GM21423 (cell line): ENCODE results near the gene RHOJ.
"Not testable (repeated sequence)": the region's sequence is repeated elsewhere in the genome, so short reads cannot be mapped to it uniquely, and the experiment has no call there.

Experiments
- ATAC-seq: cut with Tn5 transposase; IDR thresholded peaks from one replicate; pipeline ENCODE4 v1.9.1; 2021; ENCODE audit warnings: mild to moderate bottlenecking, moderate library complexity; ENCODE audit not compliant: unreplicated experiment

The RHOJ gene

DNA sequence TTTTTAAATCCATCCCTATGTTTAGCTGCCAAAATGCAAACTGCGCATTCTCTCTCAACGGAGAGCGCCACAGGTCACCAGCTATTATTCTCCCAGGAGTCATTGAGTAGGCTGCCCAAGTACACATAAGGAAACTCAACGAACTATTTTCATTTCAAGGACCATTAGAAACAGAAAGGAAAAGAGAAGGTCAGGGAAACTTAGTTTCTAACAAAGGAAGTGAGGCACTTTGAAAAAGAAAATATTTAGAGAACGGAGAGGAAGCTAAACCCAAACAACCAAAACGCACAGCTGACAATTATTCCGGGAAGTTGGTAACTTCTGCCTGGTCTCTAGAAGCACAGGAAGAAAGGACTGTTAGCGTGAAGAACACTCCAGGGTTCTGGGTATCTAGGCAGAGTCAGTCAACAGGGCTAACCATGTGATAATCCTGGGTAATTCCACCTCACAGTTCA lies 91.0 kb downstream of the RHOJ start:
- ATAC-seq: no peak

DNA sequence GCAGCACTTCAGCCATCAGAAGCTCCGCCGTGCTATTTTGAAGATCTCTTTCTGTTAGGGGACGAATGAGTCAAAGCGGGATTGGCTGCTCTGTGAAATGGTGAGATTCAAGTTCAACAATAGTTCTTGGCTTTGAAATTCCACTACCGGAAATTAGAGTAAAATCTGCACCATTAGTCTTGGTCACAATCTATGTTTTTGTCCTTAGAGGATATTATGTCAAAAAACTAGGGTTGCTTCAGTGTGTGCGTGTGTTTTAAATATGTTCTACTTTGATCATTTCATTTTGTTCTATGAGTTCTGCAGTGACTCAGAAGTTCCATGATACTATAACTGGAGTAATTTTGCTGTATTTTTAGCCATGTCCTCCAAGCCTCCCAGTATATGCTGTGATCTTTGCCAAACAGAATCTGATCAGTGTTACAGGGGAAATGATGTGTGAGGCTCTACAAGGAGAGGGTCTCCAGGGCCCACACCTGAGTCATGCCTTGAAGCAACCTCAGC lies 91.9 kb downstream of the RHOJ start:
- ATAC-seq: no peak

DNA sequence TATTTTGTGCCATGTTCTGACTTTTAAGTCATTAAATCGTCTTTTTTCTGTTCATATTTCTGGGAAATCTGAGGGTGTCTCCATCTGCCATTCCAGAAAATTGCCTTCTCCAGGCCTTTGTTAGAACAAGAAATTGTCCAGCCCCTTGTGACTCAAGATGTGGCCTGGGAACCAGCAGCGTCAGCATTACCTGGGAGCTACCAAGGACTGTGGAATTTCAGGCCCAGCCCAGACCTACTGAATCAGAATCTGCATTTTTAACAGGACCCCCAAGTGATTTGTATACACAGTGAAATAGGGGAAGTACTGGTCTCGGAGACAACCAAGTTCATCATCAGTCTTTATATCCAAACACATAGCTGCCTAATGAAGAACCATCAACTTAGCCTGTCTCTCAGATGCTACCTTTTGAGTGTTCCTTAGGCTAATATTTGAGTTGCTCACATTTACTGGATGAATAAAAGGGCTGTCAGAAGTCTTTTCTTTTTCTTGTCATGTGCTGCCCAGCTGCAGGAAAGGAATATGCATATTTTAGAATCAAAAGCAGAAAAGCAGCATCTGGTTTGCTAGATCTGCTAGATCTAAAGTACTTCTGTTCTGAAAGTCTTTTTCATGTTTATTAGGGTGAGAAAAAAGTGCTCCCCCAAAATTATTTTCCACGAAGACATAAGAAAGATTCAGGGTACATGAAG lies 93.3 kb downstream of the RHOJ start:
- no peak for ATAC-seq

DNA sequence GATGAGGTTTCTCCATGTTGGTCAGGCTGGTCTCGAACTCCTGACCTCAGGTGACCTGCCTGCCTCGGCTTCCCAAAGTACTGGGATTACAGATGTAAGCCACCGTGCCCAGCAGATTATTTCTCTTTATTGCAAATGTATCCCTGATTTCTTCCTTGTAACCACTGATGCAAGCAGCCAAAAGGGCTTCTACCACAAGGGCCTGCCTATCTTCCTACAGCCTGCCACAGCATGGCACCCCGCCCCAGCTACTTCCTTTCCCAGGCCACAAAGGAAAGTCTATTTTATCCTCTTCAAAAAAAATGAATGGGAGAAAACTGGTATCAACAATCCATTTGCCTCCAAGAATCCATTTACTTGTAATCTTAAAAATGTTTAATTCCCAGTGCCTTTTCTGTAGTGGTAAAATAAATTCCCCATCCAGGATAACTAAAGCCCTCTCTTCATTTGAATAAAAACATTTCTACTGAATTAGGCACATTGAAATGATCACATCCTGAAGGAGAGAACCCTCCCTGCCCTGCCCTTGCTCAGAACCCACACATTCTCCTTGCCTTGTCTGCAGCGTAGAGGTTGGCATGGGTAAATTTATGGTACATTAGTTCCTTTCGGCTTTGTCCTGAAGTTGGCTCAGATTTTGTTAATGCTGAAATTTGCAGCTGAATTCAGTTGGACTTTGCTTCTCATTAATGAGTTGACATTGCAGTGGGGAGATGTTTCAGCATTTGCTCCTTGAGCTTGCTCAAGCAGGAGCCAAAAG lies 95.3 kb downstream of the RHOJ start:
- ATAC-seq: no peak

DNA sequence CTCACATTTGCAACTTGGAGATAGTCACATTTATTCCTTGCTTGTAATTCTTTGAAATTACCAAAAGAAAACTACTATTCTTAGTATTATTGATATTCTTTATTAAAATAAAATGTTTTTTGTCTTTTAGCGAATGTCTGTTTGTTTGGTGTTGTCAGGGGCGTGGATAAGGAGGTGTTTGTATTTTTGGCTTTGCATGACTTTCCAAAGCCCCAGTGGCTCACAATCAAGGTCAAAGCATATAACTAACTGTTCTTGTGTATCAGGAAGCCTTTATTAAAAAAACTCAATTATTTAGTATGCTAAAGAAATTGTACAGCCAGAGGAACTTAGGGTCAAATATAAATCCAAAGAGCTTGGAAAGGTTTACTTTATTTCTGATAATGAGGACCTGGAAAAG lies 96.6 kb downstream of the RHOJ start:
- no peak for ATAC-seq

DNA sequence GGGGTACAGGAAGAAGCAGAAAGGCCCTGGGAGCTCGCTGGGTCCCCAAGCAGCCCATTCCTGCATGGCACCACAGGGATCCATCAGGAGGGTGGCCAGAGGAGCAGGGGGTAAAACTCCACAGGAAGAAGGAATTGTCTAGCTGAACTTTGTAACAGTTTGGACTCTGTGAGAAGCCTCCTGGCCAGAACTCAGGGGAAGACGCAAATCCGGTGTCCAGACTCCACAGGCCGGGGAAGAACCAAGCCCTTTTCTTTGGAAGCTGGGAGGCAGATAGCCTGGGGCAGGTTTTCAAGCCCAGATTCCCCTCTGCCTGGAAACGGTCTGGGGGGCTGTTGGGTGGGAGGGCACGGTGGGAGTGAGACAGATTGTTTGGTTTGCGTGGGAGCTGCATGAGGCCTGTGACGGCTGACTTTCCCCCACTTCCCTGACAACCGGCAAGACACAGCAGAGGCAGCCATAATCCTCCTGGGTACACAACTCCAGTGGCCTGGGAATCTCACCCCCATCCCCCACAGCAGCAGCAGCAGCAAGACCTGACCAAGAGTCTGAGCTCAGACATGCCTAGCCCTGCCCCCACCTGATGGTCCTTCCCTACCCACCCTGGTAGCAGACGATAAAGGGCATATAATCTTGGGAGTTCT lies 97.8 kb downstream of the RHOJ start:
- no peak for ATAC-seq

DNA sequence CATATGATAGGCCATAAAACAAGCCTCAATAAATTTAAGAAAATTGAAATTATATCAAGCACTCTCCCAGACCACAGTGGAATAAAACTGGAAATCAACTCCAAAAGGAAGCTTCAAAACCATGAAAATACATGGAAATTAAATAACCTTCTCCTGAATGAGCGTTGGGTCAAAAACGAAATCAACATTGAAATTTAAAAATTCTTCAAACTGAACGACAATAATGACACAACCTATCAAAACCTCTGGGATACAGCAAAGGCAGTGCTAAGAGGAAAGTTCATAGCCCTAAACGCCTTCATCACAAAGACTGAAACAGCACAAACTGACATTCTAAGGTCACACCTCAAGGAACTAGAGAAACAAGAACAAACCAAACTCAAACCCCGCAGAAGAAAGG lies 100.2 kb downstream of the RHOJ start:
- not testable (repeated sequence) for ATAC-seq

DNA sequence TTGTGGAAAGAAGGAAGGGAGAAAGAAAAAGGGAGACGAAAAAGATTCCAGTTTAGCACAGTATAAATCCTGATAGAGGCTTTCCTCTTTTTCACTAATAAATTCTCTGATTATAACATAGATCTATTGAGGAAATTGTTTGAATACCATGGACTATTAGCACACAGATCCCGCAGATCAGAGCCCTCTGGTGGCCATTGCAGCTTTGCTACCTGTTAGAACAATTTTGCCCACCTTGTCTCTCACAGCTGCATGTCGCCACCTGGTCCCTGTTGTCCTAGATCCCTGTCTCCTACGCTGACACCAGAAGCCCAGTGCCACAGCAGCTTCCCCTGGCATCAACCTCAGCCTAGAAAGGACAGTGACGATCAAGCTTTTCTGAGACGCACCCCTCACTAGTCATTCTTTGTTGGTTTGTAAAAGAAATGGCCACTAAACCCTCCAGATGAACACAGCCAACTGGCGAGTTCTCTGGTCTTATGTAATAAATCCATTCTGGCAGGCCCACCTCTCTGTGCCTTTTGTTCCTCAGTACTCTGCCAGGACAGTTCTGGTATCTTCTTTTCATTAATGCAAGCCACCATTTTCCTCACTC lies 104.6 kb downstream of the RHOJ start:
- ATAC-seq: no peak

DNA sequence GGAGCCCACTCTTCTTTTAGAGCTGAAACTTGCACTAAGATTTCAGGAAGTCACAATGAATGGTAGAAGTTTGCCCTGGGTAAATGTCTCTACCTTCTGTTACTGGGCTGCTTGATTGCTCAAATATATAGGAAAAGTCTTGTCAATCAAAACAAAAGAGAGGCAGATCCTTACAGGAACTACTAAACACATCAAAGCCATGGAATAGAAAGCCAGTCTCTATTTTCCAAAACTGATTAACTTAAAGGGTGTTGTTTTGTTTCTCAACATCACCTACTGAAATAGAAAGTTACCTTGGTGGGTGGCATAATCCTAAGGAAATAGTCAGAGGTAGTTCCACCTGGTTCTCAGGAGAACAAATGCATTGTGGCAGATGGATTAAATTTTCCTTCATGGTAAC lies 114.6 kb downstream of the RHOJ start, which contains the start of gene GPHB5:
TSS of gene GPHB5 (minus strand) at position 101 of the 400 bp plus-strand sequence. CDS start 1,086 bp downstream, outside the sequence.
- ATAC-seq: no peak

DNA sequence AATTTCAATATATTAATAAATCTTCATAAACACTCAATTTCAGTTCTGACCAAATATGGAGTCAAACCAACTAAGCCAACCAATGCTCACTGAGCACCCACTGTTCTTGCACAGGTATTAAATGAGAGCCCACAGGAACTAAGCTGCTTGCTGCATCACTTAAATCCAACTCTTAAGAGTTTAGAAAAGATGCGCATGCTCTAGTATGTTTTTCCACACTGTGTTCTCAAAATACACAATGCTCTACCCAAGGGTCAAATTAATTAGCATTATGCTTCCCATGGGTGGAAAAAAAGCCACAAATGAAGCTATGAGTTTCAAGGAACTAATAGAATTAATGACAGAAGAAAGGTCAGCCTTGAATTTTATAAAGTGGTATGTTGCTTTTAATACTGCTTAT lies 118.2 kb downstream of the RHOJ start:
- ATAC-seq: no peak

DNA sequence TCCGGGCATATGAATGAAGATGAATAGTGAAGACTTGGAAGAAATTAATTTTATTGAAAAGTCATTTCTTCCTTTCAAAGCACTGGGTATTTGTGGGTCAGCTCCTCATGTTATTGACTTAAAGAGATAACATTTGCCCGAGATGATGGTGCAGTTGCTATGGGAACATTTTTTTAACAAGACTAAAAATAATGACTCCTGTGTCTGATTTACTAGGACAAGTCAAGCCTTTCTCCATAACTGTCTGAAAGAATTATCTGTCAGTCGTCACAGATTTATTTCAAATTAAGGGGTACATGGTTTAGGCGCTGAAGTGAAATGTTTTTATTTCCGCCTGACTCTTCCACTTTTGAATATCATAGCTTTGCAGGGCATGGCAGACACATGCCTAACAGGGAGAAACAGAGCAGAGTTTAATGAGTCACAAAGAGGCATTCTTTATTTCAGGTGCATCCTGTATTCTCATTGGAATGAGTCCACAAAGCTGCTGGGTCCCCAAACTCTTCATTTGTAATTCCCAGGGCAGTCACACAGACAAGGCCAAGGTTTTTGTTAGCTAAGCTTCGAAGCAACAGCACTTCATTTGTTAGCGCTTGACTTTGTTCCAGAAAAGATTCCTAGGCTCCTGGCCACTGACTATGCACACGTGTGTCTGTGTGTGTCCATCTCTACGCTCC lies 118.8 kb downstream of the RHOJ start:
- no peak for ATAC-seq

DNA sequence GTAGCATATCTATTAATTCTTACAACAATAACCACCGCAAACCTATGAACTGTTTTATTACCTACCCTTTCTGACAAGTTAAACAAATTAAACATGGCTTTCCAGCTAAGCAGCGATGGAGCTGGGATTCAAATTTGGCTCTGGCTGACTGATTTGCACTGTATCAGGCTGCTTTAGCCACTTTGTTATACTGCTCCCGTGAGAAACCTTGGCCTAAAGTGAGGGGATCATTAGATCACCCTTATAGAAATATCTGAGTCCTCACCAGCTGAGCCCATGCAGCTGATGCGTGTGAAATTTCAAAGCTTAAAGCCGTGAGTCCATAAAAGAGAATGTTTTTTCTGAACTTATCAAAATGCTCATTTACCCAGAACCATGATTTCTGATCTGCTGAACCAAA lies 122.6 kb downstream of the RHOJ start:
- no peak for ATAC-seq

DNA sequence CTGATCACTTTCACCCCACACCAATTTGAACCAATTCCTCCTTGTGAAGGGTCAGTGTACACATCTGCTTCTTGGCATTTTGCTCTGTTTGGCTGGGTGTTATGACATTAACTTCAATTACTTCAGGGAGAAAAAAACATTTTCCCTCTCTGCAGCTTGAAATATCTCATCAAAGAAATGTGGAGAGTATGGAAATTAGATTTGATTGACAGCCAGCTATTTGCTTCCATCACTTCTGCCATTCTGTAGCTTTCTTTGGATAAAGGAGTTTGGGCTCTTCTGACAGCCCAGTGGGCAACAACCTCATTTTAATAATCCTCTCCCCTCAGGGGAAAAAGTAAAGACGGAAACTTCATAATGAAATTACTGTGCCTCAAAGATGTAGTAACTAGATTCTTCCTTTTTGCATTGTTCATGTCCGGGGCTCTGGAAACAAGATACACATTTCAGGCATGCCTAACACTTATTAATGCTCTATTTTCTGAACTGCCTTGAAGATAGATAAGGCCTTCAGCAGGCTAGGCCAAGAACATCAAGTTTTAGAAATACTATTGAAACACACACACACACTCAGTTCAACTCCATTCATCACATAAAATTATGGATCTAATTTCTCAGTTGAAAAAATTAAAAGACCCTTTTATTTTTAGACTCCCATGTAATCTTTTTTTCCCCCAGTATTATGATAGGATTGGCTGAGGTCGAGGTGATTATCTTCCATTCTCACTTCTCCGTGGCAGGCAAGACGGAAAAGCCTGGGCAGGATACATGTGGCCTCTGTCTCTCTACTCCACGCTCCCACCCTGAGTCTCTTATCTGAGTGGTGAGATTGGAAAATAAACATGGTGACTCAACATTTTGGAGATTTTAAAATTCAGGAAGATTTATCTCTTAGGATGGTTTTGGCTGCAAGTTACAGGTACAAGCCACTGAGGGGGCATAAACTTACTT lies 124.8 kb downstream of the RHOJ start:
- no peak for ATAC-seq

DNA sequence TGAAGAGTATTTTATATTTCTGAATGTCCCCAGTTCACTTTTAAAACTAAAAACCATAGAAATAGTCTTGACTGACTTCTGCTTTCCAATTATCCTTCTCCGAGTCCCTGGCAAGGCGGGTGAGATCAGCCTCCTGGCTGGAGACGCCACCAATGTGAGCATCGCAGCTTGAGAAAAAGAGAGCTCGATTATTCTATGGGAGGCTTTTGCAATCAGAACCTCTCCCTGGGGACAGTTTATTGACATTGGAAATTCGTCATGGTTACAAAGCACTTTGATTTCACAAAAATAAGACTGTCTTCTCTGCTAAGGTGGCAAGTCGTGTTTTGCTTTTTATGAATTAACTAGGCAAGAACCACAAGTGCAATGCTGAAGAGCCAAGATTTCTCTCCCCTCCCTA lies 138.1 kb downstream of the RHOJ start:
- no peak for ATAC-seq
